Measurements from ENCODE around the gene AGTPBP1.
"Not testable (repeated sequence)": the region's sequence is repeated elsewhere in the genome, so short reads cannot be mapped to it uniquely, and the experiment has no call there.

AGTPBP1 gene

GRCh38 chr9:85723215-85723614 is 18.5 kb downstream of the AGTPBP1 start:
- H3K4me3 ChIP-seq (replicated peaks; ENCODE audit: insufficient read depth, low read length) = no peak overlapping the region
- H3K27ac ChIP-seq (replicated peaks) = no peak overlapping the region
- TF ChIP-seq CTCF (IDR thresholded peaks at IDR 0.05; ENCODE audit: insufficient read depth, low read length) (no peak), SPI1 (IDR thresholded peaks at IDR 0.05; ENCODE audit: borderline replicate concordance, low read depth) (no peak), POLR2AphosphoS5 (IDR thresholded peaks at IDR 0.05; ENCODE audit: low read depth) (no peak), GABPA (IDR thresholded peaks at IDR 0.05; ENCODE audit: low read depth) (no peak)
- TF ChIP-seq, protein P1, sequence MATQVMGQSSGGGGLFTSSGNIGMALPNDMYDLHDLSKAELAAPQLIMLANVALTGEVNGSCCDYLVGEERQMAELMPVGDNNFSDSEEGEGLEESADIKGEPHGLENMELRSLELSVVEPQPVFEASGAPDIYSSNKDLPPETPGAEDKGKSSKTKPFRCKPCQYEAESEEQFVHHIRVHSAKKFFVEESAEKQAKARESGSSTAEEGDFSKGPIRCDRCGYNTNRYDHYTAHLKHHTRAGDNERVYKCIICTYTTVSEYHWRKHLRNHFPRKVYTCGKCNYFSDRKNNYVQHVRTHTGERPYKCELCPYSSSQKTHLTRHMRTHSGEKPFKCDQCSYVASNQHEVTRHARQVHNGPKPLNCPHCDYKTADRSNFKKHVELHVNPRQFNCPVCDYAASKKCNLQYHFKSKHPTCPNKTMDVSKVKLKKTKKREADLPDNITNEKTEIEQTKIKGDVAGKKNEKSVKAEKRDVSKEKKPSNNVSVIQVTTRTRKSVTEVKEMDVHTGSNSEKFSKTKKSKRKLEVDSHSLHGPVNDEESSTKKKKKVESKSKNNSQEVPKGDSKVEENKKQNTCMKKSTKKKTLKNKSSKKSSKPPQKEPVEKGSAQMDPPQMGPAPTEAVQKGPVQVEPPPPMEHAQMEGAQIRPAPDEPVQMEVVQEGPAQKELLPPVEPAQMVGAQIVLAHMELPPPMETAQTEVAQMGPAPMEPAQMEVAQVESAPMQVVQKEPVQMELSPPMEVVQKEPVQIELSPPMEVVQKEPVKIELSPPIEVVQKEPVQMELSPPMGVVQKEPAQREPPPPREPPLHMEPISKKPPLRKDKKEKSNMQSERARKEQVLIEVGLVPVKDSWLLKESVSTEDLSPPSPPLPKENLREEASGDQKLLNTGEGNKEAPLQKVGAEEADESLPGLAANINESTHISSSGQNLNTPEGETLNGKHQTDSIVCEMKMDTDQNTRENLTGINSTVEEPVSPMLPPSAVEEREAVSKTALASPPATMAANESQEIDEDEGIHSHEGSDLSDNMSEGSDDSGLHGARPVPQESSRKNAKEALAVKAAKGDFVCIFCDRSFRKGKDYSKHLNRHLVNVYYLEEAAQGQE (IDR thresholded peaks at IDR 0.05; ENCODE audit: insufficient replicate concordance, low read depth) = no peak
- no peaks in the 10 kb centered on the region for H3K27me3 ChIP-seq (ENCODE audit: insufficient read depth, poor library complexity, severe bottlenecking)
- no peak for DNase-seq (ENCODE audit: low read depth in 1 of 2, low spot score in 1 of 2)

GRCh38 chr9:85719411-85719810 is 22.3 kb downstream of the AGTPBP1 start:
- DNase-seq (ENCODE audit: low read depth in 1 of 2, low spot score in 1 of 2); H3K27me3 ChIP-seq (ENCODE audit: insufficient read depth, poor library complexity, severe bottlenecking); H3K4me3 ChIP-seq (replicated peaks; ENCODE audit: insufficient read depth, low read length): not testable (repeated sequence)
- H3K27ac ChIP-seq (replicated peaks) = peak overlapping the region; percentile 27
- TF ChIP-seq SPI1 (IDR thresholded peaks at IDR 0.05; ENCODE audit: borderline replicate concordance, low read depth) = peak; percentile 71

- DNase-seq (ENCODE audit: low read depth in 1 of 2, low spot score in 1 of 2); H3K27me3 ChIP-seq (ENCODE audit: insufficient read depth, poor library complexity, severe bottlenecking): not testable (repeated sequence)
- H3K27ac ChIP-seq (replicated peaks) = peak overlapping the region; percentile 16; the same call in 1 of the 2 replicates
Measured at GRCh38 chr9:85717818-85718217, 23.9 kb downstream of the AGTPBP1 start.

DNA sequence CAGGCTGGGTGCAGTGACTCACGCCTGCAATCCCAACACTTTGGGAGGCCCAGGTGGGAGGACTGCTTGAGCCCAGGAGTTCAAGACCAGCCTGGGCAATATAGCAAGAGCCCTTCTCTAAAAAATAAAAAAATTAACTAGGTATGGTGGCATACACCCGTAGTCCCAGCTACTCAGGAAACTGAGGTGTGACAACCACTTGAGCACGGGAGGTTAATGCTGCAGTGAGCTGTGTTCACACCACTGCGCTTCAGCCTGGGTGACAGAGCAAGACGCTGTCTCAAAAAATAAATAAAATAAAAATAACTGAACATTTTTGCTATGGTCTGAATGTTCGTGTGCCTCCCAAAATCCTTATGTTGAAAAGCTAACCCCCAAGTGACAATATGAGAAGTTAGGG is 24.5 kb downstream of the AGTPBP1 start:
- peak overlapping the region; percentile 69 for H3K27ac ChIP-seq (replicated peaks)
- no peak for TF ChIP-seq CTCF (IDR thresholded peaks at IDR 0.05; ENCODE audit: insufficient read depth, low read length)
- TF ChIP-seq SPI1 (IDR thresholded peaks at IDR 0.05; ENCODE audit: borderline replicate concordance, low read depth) = no peak
- no peak overlapping the region for H3K4me3 ChIP-seq (replicated peaks; ENCODE audit: insufficient read depth, low read length)
- no peaks in the 10 kb centered on the region for H3K27me3 ChIP-seq (ENCODE audit: insufficient read depth, poor library complexity, severe bottlenecking)
- no peak for DNase-seq (ENCODE audit: low read depth in 1 of 2, low spot score in 1 of 2)

More at GRCh38 chr9:85717818-85718217, 23.9 kb downstream of the AGTPBP1 start:
- H3K4me3 ChIP-seq (replicated peaks; ENCODE audit: insufficient read depth, low read length) = not testable (repeated sequence)

DNA sequence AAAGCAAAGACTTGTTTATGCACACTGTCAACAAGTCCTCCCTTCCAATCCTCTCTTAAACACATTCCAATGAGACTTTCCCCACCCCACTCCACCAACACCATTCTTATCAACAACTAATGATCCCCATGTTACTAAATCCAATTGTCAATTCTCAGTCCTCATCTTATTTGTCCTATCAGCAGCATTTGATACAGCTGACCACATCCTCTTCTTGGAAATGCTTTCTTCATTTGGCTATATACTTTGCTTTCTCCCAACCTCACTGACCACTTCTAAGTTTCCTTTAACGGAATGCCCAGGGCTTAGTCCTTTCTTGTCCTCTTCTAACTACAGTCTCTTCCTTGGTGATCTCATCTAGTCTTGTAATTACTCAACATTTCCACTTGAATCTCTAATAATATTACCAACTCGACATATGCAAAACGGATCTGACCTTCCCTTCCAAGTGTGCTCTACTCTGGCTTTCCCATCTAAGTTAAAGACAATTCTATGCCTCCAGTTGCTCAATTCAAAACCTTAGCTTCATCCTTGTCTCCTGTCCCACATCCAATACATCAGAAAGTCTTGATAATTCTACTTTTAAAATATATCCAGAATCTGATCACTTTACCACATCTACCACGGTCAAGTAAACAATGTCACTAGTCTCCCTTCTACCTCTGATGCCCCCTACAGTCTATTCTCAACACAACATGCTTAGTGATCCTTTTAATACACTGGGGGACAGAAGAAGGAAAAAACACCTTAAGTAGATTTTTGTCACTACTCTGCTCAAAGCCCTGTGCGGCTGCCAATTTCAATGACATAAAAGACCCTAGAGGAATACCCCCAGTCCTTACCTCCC is 25.5 kb downstream of the AGTPBP1 start:
- Histone ChIP-seq H3K4me3 (replicated peaks; ENCODE audit: insufficient read depth, low read length) (no peak overlapping the region), H3K27ac (replicated peaks) (peak overlapping the region; percentile 69), H3K27me3 (ENCODE audit: insufficient read depth, poor library complexity, severe bottlenecking) (no peaks in the 10 kb centered on the region)
- TF ChIP-seq CTCF (IDR thresholded peaks at IDR 0.05; ENCODE audit: insufficient read depth, low read length) (peak; percentile 22), POLR2AphosphoS5 (IDR thresholded peaks at IDR 0.05; ENCODE audit: low read depth) (no peak)
- peak; percentile 42 to 64 for DNase-seq (ENCODE audit: low read depth in 1 of 2, low spot score in 1 of 2)

Data from HL-60 (cell line).